Measurements from ENCODE around the gene GRN. TPM values are rescaled to one million over a fixed set of nuclear protein-coding genes. Genes with fewer than 3 reads are reported as not detected.
A peak's percentile ranks its signal among the peaks of the same experiment; 100 is the strongest.

The GRN gene
- total RNA-seq = 1,000 to 10,000 TPM in 4 of 6 donors, 100 to 1,000 TPM in 2; 439 to 1,887 (median 1,220) TPM

DNA sequence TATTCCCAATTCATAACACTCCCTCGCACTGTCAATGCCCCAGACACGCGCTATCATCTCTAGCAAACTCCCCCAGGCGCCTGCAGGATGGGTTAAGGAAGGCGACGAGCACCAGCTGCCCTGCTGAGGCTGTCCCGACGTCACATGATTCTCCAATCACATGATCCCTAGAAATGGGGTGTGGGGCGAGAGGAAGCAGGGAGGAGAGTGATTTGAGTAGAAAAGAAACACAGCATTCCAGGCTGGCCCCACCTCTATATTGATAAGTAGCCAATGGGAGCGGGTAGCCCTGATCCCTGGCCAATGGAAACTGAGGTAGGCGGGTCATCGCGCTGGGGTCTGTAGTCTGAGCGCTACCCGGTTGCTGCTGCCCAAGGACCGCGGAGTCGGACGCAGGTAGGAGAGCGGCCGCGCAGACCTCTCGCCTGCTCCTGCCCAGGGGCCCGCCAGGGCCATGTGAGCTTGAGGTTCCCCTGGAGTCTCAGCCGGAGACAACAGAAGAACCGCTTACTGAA, at the start of gene GRN:
GRN (plus strand) TSS at position 364 of the 515 bp plus-strand sequence. CDS start 3,863 bp downstream, outside the sequence.
- ATAC-seq (ENCODE audit: low FRiP score in 2 of 2) = peak; percentile 98
- peak within 1 kb of the TSS; percentile 62 to 79 (median 70) for H3K4me3 ChIP-seq
- H3K9me3 ChIP-seq = no peaks in the 10 kb centered on the region
- H3K36me3 ChIP-seq = peaks cover 0 to 17% (median 12%) of the 10 kb centered on the region in 4 donors
- DNase-seq = peak; percentile 90 to 98
- H3K27me3 ChIP-seq = no peaks in the 10 kb centered on the region
- WGBS, 2 donors = 0 to 2% methylated on average over 23 of the region's 26 CpGs
- TF ChIP-seq POLR2AphosphoS5 (IDR thresholded peaks at IDR 0.05) = peak; percentile 59 to 86
- TF ChIP-seq POLR2A (IDR thresholded peaks at IDR 0.05) = peak in 3 of 4 donors; percentile 48 to 97 (median 86)
- TF ChIP-seq, protein P1, sequence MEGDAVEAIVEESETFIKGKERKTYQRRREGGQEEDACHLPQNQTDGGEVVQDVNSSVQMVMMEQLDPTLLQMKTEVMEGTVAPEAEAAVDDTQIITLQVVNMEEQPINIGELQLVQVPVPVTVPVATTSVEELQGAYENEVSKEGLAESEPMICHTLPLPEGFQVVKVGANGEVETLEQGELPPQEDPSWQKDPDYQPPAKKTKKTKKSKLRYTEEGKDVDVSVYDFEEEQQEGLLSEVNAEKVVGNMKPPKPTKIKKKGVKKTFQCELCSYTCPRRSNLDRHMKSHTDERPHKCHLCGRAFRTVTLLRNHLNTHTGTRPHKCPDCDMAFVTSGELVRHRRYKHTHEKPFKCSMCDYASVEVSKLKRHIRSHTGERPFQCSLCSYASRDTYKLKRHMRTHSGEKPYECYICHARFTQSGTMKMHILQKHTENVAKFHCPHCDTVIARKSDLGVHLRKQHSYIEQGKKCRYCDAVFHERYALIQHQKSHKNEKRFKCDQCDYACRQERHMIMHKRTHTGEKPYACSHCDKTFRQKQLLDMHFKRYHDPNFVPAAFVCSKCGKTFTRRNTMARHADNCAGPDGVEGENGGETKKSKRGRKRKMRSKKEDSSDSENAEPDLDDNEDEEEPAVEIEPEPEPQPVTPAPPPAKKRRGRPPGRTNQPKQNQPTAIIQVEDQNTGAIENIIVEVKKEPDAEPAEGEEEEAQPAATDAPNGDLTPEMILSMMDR (IDR thresholded peaks at IDR 0.05) = no peak
- peak in 1 of 4 donors; percentile 73 for TF ChIP-seq EP300 (IDR thresholded peaks at IDR 0.05)
- H3K27ac ChIP-seq = peak within 1 kb of the TSS; percentile 83 to 96 (median 93)
- H3K4me1 ChIP-seq = peaks cover 6 to 44% (median 26%) of the 10 kb centered on the region in 4 donors

DNA sequence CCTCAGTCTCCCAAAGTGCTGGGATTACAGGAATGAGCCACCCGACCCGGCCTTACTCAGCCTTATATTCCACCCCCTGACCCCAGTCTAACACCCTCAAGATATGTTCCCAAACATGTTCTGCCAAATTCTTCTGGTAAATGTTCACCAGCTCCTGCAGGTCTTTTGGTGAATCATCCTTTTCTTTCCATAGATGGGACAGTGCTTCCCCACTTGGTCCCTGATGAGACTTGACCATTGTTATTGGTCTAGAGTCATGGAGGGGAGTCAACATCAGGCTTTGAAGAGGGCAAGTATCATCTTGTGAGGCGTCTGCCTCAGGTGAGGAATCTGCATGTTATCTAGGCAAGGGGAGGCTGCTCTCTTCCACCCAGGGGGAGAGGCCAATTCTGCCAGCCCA, 47.1 kb upstream of the GRN start:
- WGBS, 2 donors = 85 to 90% methylated on average over 3 of the region's 3 CpGs
- Histone ChIP-seq H3K4me3 (no peak overlapping the region), H3K27me3 (no peaks in the 10 kb centered on the region), H3K36me3 (no peaks in the 10 kb centered on the region), H3K27ac (no peak overlapping the region), H3K9me3 (no peaks in the 10 kb centered on the region), H3K4me1 (no peaks in the 10 kb centered on the region)
- ATAC-seq (ENCODE audit: low FRiP score in 2 of 2) = no peak
- no peak for DNase-seq
- TF ChIP-seq EP300 (IDR thresholded peaks at IDR 0.05) (no peak), POLR2A (IDR thresholded peaks at IDR 0.05) (no peak), POLR2AphosphoS5 (IDR thresholded peaks at IDR 0.05) (no peak)
- TF ChIP-seq, protein P1 (IDR thresholded peaks at IDR 0.05) = no peak

DNA sequence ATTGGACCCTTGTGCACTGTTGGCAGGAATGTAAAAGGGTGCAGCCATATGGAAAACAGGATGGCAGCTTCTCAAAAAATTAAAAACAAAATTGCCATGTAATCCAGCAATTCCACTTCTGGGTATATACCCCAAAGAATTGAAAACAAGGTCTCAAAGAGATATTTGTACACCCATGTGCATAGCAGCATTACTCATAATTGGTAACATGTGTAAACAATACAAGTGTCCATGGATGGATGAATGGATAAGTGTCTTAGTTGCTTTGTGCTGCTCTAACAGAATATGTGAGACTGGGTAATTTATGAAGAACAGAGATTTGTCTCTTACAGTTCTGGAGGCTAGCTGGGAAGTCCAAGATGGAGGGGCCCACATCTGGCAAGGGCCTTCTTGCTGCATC, 40.5 kb upstream of the GRN start:
- Histone ChIP-seq H3K27ac (no peak overlapping the region), H3K9me3 (no peaks in the 10 kb centered on the region), H3K36me3 (no peaks in the 10 kb centered on the region), H3K4me1 (peaks cover 18 to 20% (median 19%) of the 10 kb centered on the region in 4 donors), H3K27me3 (no peaks in the 10 kb centered on the region), H3K4me3 (no peak overlapping the region)
- ATAC-seq (ENCODE audit: low FRiP score in 2 of 2) (no peak), DNase-seq (no peak)
- TF ChIP-seq EP300 (IDR thresholded peaks at IDR 0.05) (no peak), POLR2AphosphoS5 (IDR thresholded peaks at IDR 0.05) (no peak), POLR2A (IDR thresholded peaks at IDR 0.05) (no peak)
- TF ChIP-seq, protein P1 (IDR thresholded peaks at IDR 0.05) = no peak

DNA sequence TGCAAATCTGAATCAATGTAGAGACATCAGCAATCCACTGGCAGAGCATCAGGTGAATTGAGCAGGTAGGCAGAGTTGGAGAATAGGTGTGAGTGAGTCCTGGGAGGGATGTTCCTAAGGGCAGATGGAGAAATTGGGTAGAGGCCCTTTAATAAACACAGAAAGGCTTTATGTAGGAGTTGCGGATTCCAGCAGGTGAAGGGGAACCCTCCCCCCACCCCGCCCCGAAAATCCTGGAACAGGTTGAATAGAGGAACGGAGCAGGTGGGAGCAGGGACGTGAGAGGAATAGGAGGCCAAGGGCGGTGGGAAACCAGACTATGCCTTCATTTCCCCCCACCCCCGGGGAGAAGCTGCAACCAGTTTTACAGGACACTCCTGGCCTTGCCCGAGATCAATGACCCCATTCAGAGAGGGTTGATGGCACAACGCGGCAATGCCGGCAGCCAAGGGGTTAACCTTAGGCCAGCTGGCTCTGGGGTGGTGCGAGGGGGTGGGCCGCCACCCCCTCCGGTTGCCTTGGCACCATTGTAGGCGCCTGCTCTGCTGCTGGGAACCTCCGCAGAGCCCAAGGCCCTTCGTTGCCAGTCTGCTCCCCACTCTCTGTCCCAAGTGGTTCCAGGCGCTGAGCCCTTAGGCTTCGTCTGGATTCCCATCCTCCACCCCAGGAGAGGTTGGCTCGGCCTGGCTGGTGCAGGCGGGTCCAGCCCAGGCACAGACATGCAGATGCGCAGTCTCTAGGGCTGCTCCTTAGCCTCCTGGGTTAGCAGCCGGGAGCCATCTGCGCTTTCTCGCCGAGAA, 37.5 kb upstream of the GRN start:
- Histone ChIP-seq H3K36me3 (no peaks in the 10 kb centered on the region), H3K27me3 (no peaks in the 10 kb centered on the region), H3K9me3 (no peaks in the 10 kb centered on the region), H3K4me3 (peak overlapping the region in 3 of 4 donors; percentile 39 to 51 (median 51)), H3K27ac (peak overlapping the region in 2 of 4 donors; percentile 21 to 44), H3K4me1 (peaks cover 18 to 20% (median 19%) of the 10 kb centered on the region in 4 donors)
- DNase-seq (peak in 1 of 2 donors; percentile 70), ATAC-seq (ENCODE audit: low FRiP score in 2 of 2) (peak; percentile 55 to 67)
- 3 to 10% methylated on average over 15 to 17 of the region's 26 CpGs for whole genome bisulfite sequencing, 2 donors
- no peak for TF ChIP-seq POLR2AphosphoS5 (IDR thresholded peaks at IDR 0.05)
- no peak for TF ChIP-seq EP300 (IDR thresholded peaks at IDR 0.05)
- TF ChIP-seq POLR2A (IDR thresholded peaks at IDR 0.05) = no peak
- TF ChIP-seq, protein P1 (IDR thresholded peaks at IDR 0.05) = no peak
